GM21515 (cell line): ENCODE measurements around the gene PRLR.

Source experiments
- ATAC-seq: cut with Tn5 transposase; IDR thresholded peaks from one replicate; pipeline ENCODE4 v1.9.1; 2021; ENCODE audit not compliant: unreplicated experiment

Gene PRLR

GRCh38 chr5:35009657-35010056 lies 220.6 kb downstream of the PRLR start:
- ATAC-seq, result no peak

- no peak for ATAC-seq
These were observed 221.3 kb downstream of the PRLR start for GRCh38 chr5:35009019-35009418.

- no peak for ATAC-seq
These were observed 225.5 kb downstream of the PRLR start for GRCh38 chr5:35004771-35005170.

- ATAC-seq, result no peak
These were observed 226.1 kb downstream of the PRLR start for GRCh38 chr5:35004200-35004599.

GRCh38 chr5:35003018-35003957 lies 227.0 kb downstream of the PRLR start:
- peak; percentile 76 for ATAC-seq

- ATAC-seq, result no peak
These were observed 227.8 kb downstream of the PRLR start for GRCh38 chr5:35002459-35002858.

- ATAC-seq, result no peak
These were observed 228.4 kb downstream of the PRLR start for GRCh38 chr5:35001842-35002241.
